HG03108 (cell line): Measurements from ENCODE around the gene IL24.

Source experiments
- ATAC-seq: cut with Tn5 transposase; IDR thresholded peaks from one replicate; pipeline ENCODE4 v1.9.1; 2021; ENCODE audit warnings: moderate library complexity; ENCODE audit not compliant: unreplicated experiment

IL24 gene

DNA sequence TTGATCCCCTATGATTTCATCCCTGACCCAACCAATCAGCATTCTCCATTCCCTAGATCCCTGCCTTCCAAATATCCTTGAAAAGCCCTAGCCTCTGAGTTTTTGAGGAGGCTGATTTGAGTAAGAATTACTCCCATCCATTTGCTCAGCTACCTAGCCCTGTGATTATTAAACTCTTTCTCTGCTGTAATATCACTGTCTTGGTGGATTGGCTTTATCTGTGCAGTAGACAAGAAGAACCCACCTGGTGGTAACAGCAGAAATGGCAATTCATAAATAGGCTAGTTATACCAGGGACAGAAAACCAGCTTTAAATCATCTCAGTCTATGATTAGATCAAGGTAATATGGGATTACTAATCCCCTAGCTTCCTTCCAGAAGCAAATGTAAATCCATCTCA is 18.8 kb upstream of the IL24 start:
- no peak for ATAC-seq

DNA sequence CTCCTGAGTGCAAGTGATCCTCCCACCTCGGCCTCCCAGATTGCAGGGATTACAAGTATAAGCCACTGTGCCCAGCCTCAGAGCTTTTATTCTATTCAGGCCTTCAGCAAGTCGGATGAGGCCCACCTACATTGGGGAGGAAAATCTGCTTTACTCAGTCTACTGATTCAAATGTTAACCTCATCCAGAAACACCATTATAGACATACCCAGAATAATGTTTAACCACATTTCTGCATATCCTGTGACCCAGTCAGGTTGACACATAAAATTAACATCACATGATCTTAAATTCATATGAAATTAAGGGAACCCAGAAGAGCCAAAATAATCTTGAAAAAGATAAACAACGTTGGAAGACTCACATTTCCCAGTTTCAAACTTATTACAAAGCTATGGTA is 16.9 kb upstream of the IL24 start:
- ATAC-seq: no peak

DNA sequence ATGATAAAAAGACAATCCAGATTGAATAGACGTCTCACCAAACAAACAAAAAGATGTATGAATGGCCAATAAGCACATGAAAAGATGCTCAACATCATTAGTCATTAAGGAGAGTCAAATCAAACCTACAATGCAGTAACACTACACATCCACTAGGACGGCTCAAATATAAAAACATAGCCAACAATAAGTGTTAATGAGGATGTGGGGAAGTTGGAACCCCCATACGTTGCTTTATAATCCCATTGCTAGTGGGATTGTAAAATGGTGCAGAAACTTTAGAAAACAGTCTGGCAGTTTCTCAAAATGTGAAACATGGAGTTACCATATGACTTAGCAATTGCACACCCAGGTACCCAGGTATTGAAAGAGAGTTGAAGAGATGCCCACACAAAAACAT is 14.7 kb upstream of the IL24 start:
- no peak for ATAC-seq

DNA sequence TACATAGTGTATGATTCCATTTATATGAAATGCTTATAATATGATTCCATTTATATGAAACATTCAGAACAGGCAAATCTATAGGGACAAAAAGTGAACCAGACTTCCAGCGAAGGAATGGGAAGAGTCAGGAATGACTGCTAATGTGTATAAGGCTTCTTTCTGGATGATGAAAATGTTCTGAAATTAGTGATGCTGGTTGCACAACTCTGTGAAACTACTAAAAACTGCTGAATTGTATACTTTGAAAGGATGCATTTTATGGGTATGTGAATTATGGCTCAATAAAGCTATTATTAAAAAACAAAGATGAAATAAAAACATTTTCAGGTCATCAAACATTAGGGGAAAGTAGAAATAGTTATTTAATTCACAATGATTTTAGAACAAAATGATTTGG is 14.1 kb upstream of the IL24 start:
- ATAC-seq: no peak

DNA sequence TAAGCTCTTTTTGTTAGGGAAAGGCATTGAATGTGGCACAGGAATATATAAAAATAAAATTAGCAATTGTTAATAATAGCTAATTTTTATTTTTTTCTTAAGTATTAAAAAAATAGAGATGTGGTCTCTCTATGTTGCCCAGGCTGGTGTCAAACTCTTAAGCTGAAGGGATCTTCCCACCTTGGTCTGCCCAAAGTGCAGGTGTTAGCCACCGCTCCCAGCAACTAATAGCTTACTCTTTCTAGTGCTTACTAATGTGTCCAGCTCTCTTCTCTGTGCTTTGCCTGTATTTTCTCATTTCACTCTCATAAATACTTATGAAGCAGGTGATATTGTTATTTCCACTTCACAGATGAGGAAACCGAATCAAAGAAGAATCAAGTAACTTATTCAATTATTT is 13.4 kb upstream of the IL24 start:
- no peak for ATAC-seq

DNA sequence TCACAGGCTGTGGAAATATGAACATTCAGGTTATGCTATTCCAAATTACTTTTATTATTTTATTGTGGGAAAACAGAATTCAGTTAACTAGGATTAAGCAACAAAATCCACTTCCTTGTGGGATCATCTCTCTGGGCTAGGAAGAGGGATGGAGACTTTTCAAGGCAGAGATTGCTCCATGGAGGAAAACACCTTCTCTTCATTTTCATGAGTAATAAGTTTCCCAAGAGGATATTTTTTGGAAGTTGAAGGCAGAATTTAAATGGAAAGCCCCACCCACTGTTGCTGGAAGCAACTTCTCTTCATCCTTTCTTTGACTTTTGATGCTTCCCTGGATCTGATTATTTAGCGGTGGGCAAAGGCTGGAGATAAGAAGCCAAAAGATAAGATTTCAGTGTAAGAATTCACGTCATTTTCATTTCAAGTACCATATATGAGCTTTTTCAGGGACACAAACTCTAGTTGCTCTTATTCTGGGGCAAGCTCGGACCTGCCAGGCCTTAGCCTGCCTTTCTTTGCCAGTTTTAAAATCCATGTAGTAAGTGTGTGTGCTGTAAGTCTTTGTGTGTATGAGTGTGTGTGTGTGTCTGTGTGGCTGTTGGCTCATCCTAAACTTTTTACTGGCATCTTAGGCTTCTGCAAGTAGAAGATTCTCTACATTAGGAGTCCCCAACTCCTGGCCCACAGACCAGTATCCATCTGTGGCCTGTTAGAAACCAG is 11.7 kb upstream of the IL24 start:
- ATAC-seq: no peak

DNA sequence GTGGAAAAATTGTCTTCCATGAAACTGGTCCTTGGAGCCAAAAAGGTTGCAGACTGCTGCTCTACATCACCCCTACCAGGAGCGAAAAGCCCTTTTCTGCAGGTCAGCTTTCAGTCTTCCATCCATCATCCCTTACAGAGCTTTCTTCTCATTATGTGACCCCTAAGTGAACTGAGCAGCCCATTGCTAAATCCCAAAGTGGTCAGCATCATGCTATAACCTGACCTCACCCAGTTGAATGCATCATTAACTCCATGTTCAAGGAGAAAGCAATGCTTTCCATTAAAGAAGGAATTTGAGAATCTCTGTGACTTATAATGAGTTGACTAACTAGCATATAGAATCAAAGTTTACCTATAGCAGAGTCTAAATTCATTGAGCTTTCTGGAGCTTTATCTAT is 10.4 kb upstream of the IL24 start:
- ATAC-seq: no peak

DNA sequence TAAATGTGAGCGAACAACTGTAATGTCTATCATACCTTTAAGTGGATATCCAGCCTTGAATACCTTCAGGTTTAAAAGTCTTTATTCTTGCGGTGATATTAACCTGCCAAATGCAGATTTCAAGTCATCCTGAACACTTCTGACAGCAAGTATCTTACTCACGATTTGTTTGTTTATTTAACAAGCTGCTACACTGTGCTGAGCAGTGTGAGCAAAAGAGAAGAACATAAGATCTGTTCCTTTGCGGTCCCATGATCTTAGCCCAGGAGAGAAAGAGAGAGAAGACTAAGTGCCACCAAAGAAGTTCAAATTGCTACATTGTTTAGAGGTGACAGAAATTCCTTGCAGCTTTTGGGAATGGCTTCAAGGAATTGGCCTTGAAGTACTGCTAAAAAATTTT is 9.5 kb upstream of the IL24 start:
- no peak for ATAC-seq

DNA sequence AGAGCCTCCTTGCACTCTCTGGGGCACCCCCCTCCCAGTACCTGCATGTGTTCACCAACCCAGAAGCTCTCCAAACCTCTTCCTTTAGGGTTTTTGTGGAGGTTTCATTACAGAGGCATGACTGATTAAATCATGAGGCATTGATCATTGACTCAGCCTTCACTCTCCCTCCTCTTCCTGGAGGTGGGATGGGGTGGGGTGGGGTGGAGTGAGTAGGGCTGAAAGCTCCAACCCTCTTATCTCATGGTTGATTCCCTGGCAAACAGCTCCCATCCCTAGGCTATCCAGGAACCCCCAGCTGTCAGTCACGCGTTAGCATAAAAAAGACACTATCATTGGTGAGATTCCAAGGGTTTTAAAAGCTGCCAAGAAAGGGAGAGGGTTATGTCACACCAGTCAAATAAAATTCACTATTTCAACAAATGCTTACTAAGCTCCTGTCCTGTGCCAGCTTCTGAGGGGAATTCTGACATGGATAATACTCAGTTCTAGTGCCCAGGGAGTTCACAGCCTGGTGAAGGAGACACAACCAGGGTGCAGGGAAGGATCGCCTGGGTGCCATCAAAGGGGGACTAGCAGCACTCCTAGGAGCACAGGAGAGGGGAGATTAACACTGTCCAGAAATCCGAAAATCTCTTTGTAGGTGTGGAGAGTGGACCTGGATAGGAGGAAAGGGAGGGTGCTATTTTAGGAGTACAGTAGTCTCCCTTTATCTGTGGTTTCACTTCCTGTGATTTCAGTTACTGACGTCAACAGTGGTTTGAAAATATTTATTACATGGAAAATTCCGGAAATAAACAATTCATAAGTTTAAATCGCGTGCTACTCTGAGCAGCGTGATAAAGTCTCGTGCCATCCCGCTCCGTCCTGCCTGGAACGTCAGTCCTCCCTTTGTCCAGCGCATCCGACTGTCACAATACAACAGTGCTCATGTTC is 6.8 kb upstream of the IL24 start:
- no peak for ATAC-seq

DNA sequence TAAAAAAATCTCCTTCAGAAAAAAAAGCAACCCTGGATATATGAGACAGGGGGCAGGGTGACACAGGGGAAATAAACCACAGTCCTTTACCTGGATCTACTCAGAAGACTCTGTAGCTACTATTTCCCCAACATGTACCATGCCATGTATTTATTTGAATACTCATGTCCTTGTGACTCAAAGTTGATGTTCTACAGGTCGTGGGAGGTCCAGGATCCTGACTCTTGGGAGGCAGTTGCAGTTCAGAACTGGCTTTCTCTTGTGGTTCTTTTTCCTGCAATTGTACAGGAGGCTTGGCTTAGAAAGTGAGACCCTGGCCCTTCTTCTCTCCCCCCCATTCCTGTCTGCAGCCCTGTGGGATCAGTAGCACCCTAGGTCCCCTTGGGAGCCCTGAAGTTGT is 5.8 kb upstream of the IL24 start:
- no peak for ATAC-seq

DNA sequence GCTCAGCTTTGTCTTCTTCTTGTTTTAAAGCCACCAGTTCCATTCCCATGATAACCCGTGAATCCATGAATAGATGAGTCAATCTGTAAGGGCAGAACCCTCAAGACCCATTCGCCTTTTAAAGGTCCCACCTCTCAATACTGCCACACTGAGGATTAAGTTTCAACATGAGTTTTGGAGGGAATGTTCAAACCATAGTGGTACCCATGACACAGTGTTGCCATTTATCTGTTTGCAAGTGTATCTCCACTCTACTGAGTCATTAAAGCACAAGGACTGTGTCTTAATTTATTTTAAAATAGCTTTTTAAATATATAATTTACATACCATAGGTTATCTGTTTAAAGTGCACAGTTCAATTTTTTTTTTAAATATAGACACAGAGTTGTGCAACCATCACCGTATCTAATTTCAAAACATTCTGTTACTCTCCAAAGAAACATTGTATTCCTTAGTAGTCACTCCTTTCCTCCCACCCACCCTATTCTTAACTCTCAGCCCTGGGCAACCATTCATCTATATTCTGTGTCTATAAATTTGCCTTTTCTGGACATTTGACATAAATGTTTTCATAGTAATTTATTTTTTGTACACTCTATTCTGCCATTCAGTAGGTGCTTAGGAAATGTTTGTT is 4.8 kb upstream of the IL24 start:
- no peak for ATAC-seq

DNA sequence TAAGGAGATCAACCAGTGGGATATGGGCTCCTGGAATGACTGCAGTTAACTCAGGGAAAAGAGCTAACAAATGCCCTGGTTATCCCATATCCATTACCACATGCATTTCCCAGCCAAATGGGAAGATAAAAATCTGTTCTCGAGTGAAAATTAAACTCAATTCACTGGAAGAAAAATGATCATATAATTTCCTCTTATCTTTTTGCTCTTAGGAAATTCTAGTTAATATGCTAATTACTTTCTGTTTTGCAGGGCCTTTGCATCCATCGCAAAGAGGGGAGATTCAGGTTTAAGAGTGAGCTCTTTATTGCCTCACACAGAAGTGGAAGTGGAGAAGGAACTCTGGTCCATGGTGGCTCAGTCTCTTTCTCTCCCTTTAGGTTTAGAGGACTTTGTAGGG is 3.9 kb upstream of the IL24 start:
- no peak for ATAC-seq

DNA sequence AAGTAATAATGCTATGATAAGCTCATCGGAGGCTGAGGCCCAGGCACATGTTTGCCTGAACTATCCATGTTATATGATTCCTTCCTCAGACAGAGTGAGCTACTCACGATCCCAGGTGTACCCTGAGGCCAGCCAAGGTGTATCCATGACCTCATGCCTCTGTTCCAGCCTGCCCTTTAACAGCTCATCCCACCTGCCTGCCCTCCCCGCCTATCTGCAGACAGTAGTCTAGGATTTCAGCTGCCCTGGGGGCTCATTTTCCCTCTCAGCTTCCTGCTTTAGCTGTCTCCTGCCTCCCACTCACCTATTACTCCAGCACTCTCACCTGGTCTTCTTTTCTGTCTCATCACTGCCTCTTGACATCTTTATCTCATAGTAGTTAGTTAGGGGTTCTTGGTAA is 1.9 kb upstream of the IL24 start:
- ATAC-seq: no peak

DNA sequence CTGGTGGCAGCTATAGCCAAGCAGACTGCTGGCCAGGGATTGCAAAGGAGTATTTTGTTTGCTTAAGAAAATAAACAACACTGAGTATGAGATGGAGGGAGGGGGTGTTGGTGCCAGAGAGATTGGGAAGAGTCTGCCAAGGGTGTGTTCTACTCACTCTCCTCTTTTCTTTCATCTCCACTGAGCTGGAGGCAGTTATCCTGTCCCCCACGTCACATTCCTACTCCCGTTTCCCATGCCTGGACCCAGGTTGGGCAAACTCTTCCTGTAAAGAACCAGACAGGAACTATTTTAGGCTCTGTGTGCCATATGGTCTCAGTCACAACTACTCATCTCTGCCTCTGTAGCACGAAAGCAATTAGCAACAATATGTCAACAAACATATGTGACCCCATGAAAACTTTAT is 1.4 kb upstream of the IL24 start:
- no peak for ATAC-seq

DNA sequence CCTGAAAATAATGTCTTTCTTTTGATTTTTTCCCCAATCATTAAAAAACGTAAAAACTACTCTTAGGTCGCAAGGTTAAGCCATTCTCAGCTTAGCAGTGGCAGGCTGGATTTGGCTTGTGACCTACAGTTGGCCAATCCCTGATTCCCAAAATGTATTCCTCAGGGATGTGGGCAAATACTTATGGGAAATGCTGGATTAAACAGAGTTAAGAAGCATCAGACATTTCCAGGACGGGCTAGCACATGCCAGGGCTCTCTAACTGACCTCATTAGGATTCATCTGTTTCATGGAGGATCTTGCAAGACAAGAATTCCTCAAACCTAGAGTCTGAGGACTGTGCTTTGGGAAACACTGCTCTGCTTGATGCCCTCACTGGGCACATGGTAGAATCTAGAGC is 982 bp upstream of the IL24 start:
- ATAC-seq: no peak

DNA sequence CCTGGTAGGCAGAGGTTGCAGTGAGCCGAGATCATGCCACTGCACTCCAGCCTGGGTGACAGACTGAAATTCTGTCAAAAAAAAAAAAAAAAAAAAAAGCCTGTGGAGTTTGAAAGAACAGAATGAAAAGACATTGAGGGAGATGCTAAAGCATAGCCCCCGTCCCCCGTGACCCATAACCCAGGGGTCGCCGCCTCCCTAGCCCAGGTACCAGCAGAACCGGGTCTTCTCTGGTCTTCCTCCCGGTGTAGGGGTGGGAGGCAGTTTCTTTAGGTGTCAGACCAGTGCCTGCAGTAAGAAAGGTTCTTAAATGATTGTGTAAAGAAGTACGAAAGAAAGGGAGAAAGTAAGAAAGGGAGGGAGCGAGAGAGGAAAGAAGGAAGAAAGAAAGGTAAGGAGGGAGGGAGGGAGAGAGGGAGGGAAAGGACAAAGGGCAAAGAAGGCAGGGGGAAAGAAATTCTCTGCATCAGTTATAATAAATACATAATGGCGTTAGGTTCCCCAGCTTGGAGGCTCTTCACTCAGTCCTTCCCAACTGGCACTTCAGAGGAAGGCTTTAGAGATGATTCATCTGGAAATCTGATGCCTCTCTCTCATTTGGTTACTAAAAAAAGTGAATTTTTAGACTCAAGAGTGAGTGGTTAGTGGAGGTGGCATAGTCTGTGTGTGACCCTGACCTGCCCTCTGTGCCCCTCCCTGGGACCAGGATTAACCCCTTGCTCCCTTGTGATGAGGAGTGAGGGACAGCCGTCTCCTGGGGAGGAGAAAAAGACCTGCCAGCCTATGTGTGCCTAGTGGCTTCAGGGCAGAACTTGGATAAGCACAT is 1.1 kb downstream of the IL24 start:
- no peak for ATAC-seq

DNA sequence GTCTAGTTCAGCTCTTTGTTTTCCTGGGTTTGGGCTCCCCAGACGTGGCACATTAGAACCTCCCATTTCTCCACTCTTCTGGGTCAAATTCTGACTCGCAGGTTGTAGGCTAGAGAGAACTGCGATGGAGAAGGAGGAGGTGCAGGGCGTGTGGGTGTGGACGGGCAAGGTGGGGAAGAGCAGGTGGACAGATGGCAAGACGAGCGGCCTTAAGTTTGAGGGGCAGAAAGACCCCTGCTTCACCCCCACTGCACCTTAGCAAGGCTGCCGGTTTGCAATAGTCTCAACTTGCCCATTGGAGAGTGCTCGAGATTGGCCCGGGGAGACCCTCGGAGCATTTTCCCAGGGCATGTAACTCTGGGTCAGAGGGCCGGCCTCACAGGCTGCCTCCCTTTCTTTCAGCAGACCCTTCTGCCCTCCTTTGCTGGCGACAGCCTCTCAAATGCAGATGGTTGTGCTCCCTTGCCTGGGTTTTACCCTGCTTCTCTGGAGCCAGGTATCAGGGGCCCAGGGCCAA is 1.7 kb downstream of the IL24 start:
- ATAC-seq: no peak

DNA sequence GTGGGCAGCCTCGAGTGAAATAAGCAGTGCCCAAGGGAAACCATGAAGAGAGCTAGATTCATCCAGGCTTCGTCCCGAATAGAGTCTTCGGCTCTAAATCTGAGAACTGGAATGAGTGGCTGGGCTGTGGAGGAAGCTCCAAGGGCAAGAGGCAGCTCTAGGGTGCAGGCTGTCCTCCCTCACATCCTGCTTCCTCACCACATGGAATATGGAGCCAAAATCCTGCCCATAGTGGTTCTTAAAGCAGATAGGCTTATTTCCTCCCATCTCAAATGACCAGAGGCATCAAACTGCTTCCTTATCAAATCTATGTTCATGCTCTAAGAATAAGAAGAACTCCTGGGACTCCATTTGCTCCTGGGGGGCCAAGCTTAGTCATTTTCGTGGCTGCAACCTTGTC is 2.5 kb downstream of the IL24 start:
- no peak for ATAC-seq

DNA sequence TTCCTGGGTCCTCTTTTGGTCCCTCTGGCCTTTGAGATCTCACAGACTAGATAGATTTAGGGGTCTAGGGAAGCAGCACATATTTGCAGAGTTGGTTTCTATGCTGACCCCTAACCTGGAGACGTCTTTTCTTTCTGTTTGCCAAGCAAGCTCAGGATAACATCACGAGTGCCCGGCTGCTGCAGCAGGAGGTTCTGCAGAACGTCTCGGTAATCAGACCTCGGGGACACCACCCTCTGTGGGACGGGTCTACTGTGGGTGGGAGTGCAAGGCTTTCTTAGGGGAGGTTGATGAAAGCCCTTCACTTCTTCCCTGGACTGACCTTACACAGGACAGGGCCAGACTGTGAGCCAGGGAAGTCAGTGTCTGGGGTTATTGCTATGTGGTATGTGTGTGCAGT is 2.9 kb downstream of the IL24 start:
- no peak for ATAC-seq

DNA sequence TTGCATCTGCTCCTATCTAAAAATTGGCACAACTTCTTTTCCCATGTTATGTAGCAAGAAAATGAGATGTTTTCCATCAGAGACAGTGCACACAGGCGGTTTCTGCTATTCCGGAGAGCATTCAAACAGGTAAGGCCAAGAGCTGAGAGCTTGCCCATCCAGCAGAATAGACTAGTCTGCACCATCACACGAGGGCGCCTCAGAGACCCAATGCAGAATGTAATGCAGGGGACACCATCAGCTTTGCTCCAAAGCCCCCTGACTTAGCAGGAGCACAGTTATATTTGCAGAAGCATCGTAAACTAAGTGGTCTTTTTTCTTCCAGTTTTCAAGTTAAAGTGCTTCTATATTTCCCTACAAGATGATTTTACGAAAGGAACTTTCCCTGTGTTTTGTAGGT is 4.7 kb downstream of the IL24 start:
- ATAC-seq: no peak

DNA sequence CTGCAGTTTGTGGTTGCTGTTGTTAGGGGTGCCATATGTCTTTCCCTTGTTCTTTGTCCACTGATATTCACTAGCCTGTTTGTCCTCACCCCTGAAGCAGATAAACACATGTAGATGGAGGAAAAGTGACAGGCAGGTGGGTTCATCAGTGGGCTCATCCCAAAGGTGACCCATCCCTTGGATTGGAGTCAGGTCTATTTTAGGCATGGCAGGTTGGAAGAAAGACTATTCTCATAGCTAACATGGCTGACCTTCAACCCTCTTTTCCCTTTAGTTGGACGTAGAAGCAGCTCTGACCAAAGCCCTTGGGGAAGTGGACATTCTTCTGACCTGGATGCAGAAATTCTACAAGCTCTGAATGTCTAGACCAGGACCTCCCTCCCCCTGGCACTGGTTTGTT is 5.5 kb downstream of the IL24 start:
- no peak for ATAC-seq
